PC-9 (cell line): ENCODE data around the gene POFUT2.

ENCODE experiments used
- CTCF ChIP-seq: fragments of 200-600 bp; sonication (generic); conservative IDR thresholded peaks from 2 replicates; pipeline ENCODE4 v1.6.1; 2017; ENCODE audit warnings: mixed run types, antibody characterized with exemption, mild to moderate bottlenecking, moderate library complexity
- EZH2 ChIP-seq: fragments of 200-600 bp; sonication (generic); IDR thresholded peaks from 2 replicates; pipeline ENCODE4 v1.8.0; 2017; ENCODE audit warnings: antibody characterized with exemption, low read depth

GRCh38 chr21:45328198-45329091 lies 40.8 kb upstream of the POFUT2 start:
- TF ChIP-seq EZH2 (no peak), CTCF (no peak)
